CD14-positive monocyte (primary cell): ENCODE results near the gene CATSPER4. TPM values are rescaled to one million over a fixed set of nuclear protein-coding genes. Genes with fewer than 3 reads are reported as not detected.

ENCODE experiments used
- DNase-seq, 3 donors: peaks; one replicate each; pipeline ENCODE4 v3.0.0-alpha.2; 2011 to 2022
- H2AFZ ChIP-seq: 2 replicates; pipeline ENCODE4 v1.6.0; 2012; ENCODE audit warnings: mild to moderate bottlenecking, low read depth, low read length, inconsistent platforms; ENCODE audit not compliant: insufficient read depth, poor library complexity, severe bottlenecking
- H3K27ac ChIP-seq, 2 donors: 1 replicate in 1 of 2; 2 replicates in 1 of 2; pipeline ENCODE4 v1.5.1; 2012 to 2013; ENCODE audit warnings: low read length in 2 of 2, control low read depth in 1 of 2, inconsistent platforms in 1 of 2, low read depth in 1 of 2, mild to moderate bottlenecking in 1 of 2
- H3K27me3 ChIP-seq, 2 donors: one replicate each; pipeline versions ENCODE4 v1.6.0 to v1.6.1; 2011 to 2013; ENCODE audit warnings: low read length in 2 of 2; ENCODE audit not compliant: control insufficient read depth in 2 of 2, insufficient read depth in 2 of 2
- H3K36me3 ChIP-seq, 2 donors: replicated peaks in 1 of 2; 1 replicate in 1 of 2; 2 replicates in 1 of 2; pipeline versions ENCODE4 v1.5.1 to v1.6.1; 2012 to 2013; ENCODE audit warnings: low read length in 2 of 2, control low read depth in 1 of 2, inconsistent platforms in 1 of 2, mild to moderate bottlenecking in 1 of 2; ENCODE audit not compliant: insufficient read depth in 2 of 2, control insufficient read depth in 1 of 2
- H3K4me1 ChIP-seq, 2 donors: 1 replicate in 1 of 2; 2 replicates in 1 of 2; pipeline versions ENCODE4 v1.5.1 to v1.6.1; 2012 to 2013; ENCODE audit warnings: low read length in 2 of 2, control low read depth in 1 of 2, inconsistent platforms in 1 of 2, mild to moderate bottlenecking in 1 of 2, moderate library complexity in 1 of 2; ENCODE audit not compliant: insufficient read depth in 2 of 2, control insufficient read depth in 1 of 2
- H3K4me2 ChIP-seq: replicated peaks from 2 replicates; pipeline ENCODE3; 2012; ENCODE audit warnings: low read length, moderate library complexity, mild to moderate bottlenecking; ENCODE audit not compliant: poor library complexity, severe bottlenecking; ENCODE audit errors: extremely low read depth
- H3K4me3 ChIP-seq, 3 experiments: fragments of 200-600 bp in 1 of 3; sonication (generic) in 1 of 3; replicated peaks in 1 of 3; 1 replicate in 2 of 3; 2 replicates in 1 of 3; pipeline ENCODE4 v1.5.1; 2011 to 2013; ENCODE audit warnings: low read length in 3 of 3, mild to moderate bottlenecking in 3 of 3, control low read depth in 2 of 3, low read depth in 2 of 3, inconsistent platforms in 1 of 3, moderate library complexity in 1 of 3
- H3K79me2 ChIP-seq: 2 replicates; pipeline ENCODE4 v1.6.0; 2012; ENCODE audit warnings: mild to moderate bottlenecking, control low read depth, inconsistent platforms, low read length, moderate library complexity; ENCODE audit not compliant: insufficient read depth
- H3K9ac ChIP-seq: 2 replicates; pipeline ENCODE4 v1.6.0; 2017; ENCODE audit warnings: low read length, mild to moderate bottlenecking; ENCODE audit not compliant: insufficient read depth, poor library complexity, severe bottlenecking
- H3K9me3 ChIP-seq, 2 donors: replicated peaks in 1 of 2; 1 replicate in 1 of 2; 2 replicates in 1 of 2; pipeline versions ENCODE4 v1.5.1 to v1.6.1; 2012 to 2013; ENCODE audit warnings: low read length in 2 of 2, control low read depth in 1 of 2; ENCODE audit not compliant: control insufficient read depth in 1 of 2, insufficient read depth in 1 of 2
- H4K20me1 ChIP-seq: 2 replicates; pipeline ENCODE4 v1.6.0; 2012; ENCODE audit warnings: mild to moderate bottlenecking, low read length, control low read depth, moderate library complexity; ENCODE audit not compliant: insufficient read depth
- H3K27ac Mint-ChIP-seq, 7 donors: one replicate each; pipeline ENCODE4 v1.8.0; 2020; ENCODE audit warnings: mild to moderate bottlenecking in 7 of 7, mixed read lengths in 7 of 7, moderate library complexity in 6 of 7, inconsistent platforms in 2 of 7
- H3K27me3 Mint-ChIP-seq, 3 donors: one replicate each; pipeline ENCODE4 v1.8.0; 2021 to 2022; ENCODE audit warnings: low read depth in 3 of 3, mild to moderate bottlenecking in 3 of 3, mixed read lengths in 3 of 3, moderate library complexity in 3 of 3, inconsistent platforms in 1 of 3
- H3K36me3 Mint-ChIP-seq, 2 donors: one replicate each; pipeline ENCODE4 v1.8.0; 2020; ENCODE audit warnings: mixed read lengths in 2 of 2, inconsistent platforms in 1 of 2, mild to moderate bottlenecking in 1 of 2
- H3K4me1 Mint-ChIP-seq: one replicate; pipeline ENCODE4 v1.8.0; 2020; ENCODE audit warnings: mild to moderate bottlenecking, mixed read lengths
- H3K4me3 Mint-ChIP-seq, 2 donors: one replicate each; pipeline ENCODE4 v1.8.0; 2020; ENCODE audit warnings: mild to moderate bottlenecking in 2 of 2, mixed read lengths in 2 of 2, moderate library complexity in 1 of 2
- H3K9me3 Mint-ChIP-seq, 7 donors: one replicate each; pipeline ENCODE4 v1.8.0; 2020 to 2022; ENCODE audit warnings: mixed read lengths in 7 of 7, mild to moderate bottlenecking in 6 of 7, moderate library complexity in 6 of 7, inconsistent platforms in 2 of 7
- CTCF ChIP-seq: fragments of 200-600 bp; IDR thresholded peaks from one replicate; pipeline ENCODE4 v1.8.0; 2022; ENCODE audit warnings: antibody characterized with exemption, mild to moderate bottlenecking
- WGBS: methylation state at CpG from one replicate; pipeline ENCODE4 v1.1.5; 2013; ENCODE audit warnings: missing lambda C conversion rate; ENCODE audit not compliant: insufficient coverage; 5-methylcytosine and 5-hydroxymethylcytosine counted together
- intact Hi-C, 2 donors: fragments of 100-400 bp; cut with micrococcal nuclease; formaldehyde crosslinking; loops; one replicate each; pipeline versions ENCODE4 v1.15.0 to v1.15.1; 2023
- polyA plus RNA-seq, 3 donors: library from polyadenylated mRNA; depleted of rRNA in 1 of 3; unstranded in 2 of 3; stranded (reverse) in 1 of 3; fragments of 300-500 nt in 2 of 3; fragments of >200 nt in 1 of 3; fragmentation: Illumina TruSeq in 2 of 3; gene quantifications; 1 replicate in 2 of 3; 2 replicates in 1 of 3; pipeline ENCODE4 v1.2.3, GENCODE V29; 2012 to 2021

CATSPER4 gene
- polyA plus RNA-seq, 3 donors, result not detected

GRCh38 chr1:26156285-26157038 lies 33.9 kb upstream of the CATSPER4 start:
- Mint-ChIP-seq H3K9me3 (peaks cover 0 to 3% (median 0%) of the 10 kb centered on the region in 7 donors), H3K4me1 (peaks cover 37% of the 10 kb centered on the region), H3K36me3 (no peaks in the 10 kb centered on the region), H3K4me3 (peak overlapping the region in 1 of 2 donors; percentile 79), H3K27ac (no peak overlapping the region), H3K27me3 (peaks cover 50 to 68% (median 63%) of the 10 kb centered on the region in 3 donors)
- no peaks in the 10 kb centered on the region for H3K79me2 ChIP-seq
- H3K27me3 ChIP-seq, result peaks cover 8 to 44% of the 10 kb centered on the region in 2 donors
- 36% methylated on average over 6 of the region's 12 CpGs for WGBS
- intact Hi-C loops, result no loop called here
- DNase-seq, result peak in 1 of 3 donors; percentile 41
- no peak overlapping the region for H3K9ac ChIP-seq
- TF ChIP-seq CTCF, result no peak
- peaks cover 29 to 43% of the 10 kb centered on the region in 2 donors for H3K4me1 ChIP-seq
- H3K4me2 ChIP-seq, result no peak overlapping the region
- H2AFZ ChIP-seq, result no peak overlapping the region
- H4K20me1 ChIP-seq, result no peaks in the 10 kb centered on the region
- no peaks in the 10 kb centered on the region for H3K36me3 ChIP-seq
- H3K9me3 ChIP-seq, result no peaks in the 10 kb centered on the region
- no peak overlapping the region for H3K27ac ChIP-seq
- H3K4me3 ChIP-seq, result no peak overlapping the region

DNA sequence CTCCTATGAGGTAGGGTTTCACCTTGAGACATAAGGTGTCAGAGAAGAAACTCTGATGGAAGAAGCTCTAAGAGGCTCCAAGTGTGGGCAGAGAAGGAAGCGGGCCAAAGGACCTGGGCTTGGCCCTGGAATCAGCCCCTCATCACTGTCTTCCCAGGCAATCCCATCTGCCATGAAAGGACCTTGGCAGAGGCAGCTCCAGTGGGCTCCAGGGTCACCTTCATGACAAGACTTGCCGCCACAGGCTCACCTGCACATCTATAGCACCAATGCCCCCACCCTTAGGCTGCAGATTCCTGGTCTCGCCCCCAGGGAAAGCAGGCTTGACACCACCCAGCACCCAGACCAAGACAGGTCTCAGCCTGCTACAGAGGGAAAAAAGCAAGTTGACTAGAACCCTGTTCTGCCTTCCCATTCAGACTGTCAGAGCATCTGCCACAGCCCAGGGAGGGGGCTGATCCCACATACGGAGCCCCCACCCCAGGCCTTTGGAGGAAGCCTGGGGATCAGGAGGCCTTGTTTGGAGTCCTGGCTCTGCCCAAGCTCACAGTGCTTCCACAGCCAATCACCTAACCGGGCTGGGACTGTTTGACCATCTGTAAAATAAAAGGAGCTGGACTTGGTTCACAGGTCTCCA lies 32.0 kb upstream of the CATSPER4 start:
- Histone ChIP-seq H3K4me3 (no peak overlapping the region), H3K9ac (no peak overlapping the region), H3K36me3 (no peaks in the 10 kb centered on the region), H3K79me2 (no peaks in the 10 kb centered on the region), H4K20me1 (no peaks in the 10 kb centered on the region), H2AFZ (no peak overlapping the region), H3K27ac (no peak overlapping the region), H3K4me2 (no peak overlapping the region), H3K4me1 (peaks cover 28 to 40% of the 10 kb centered on the region in 2 donors), H3K9me3 (no peaks in the 10 kb centered on the region), H3K27me3 (peaks cover 14 to 59% of the 10 kb centered on the region in 2 donors)
- no peak for DNase-seq
- H3K27me3 Mint-ChIP-seq, result peaks cover 65 to 78% (median 77%) of the 10 kb centered on the region in 3 donors
- H3K4me1 Mint-ChIP-seq, result peaks cover 34% of the 10 kb centered on the region
- intact Hi-C loops, result no loop called here
- TF ChIP-seq CTCF, result no peak
- H3K27ac Mint-ChIP-seq, result no peak overlapping the region
- peaks cover 0 to 2% of the 10 kb centered on the region in 2 donors for H3K36me3 Mint-ChIP-seq
- WGBS, result 96% methylated on average over 5 of the region's 5 CpGs
- peak overlapping the region; percentile 6 to 15 for H3K4me3 Mint-ChIP-seq
- peaks cover 0 to 7% (median 0%) of the 10 kb centered on the region in 7 donors for H3K9me3 Mint-ChIP-seq
